Activated CD8-positive, alpha-beta memory T cell treated with anti-CD3 and anti-CD28 coated beads for 36 hours (primary cell): ENCODE results near the gene F13B. TPM values are rescaled to one million over a fixed set of nuclear protein-coding genes. Genes with fewer than 3 reads are reported as not detected.
"Not testable (repeated sequence)": the region's sequence is repeated elsewhere in the genome, so short reads cannot be mapped to it uniquely, and the experiment has no call there.

Experiments
- CTCF ChIA-PET: fragments of 350-600 bp; sonication (Branson Sonifier 250); formaldehyde crosslinking; loops from one replicate; lab custom pipeline; 2021; ENCODE audit warnings: antibody characterized with exemption; lab: Charles Lee
- POLR2A ChIA-PET: fragments of 350-600 bp; sonication (Branson Sonifier 250); formaldehyde crosslinking; loops from one replicate; lab custom pipeline; 2021; ENCODE audit warnings: antibody characterized with exemption; lab: Charles Lee
- total RNA-seq, 2 experiments: library from RNA; stranded (reverse); gene quantifications; one replicate each; pipeline ENCODE4 v1.2.3, GENCODE V29; 2021

F13B gene
- total RNA-seq, 2 experiments from 2014 or later = not detected

DNA sequence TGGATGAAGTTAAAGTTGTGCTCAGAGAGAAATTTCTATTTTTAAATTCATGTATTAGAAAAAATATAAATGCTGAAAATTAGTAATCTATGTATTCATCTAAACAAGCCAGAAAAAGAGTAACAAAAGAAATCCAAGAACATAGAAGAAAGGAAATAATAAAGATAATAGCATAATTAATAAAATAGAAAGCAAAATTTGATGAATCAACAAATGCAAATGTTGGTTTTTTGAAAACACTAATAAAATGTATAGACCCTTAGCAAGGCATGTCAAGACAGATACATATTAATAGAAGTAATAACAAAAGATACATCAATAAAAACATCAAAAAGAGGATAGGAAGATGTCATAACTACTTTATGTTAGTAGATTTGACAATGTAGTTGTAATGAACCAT, 18.0 kb downstream of the F13B start:
- POLR2A ChIA-PET = no interaction called here
- CTCF ChIA-PET = no interaction called here

DNA sequence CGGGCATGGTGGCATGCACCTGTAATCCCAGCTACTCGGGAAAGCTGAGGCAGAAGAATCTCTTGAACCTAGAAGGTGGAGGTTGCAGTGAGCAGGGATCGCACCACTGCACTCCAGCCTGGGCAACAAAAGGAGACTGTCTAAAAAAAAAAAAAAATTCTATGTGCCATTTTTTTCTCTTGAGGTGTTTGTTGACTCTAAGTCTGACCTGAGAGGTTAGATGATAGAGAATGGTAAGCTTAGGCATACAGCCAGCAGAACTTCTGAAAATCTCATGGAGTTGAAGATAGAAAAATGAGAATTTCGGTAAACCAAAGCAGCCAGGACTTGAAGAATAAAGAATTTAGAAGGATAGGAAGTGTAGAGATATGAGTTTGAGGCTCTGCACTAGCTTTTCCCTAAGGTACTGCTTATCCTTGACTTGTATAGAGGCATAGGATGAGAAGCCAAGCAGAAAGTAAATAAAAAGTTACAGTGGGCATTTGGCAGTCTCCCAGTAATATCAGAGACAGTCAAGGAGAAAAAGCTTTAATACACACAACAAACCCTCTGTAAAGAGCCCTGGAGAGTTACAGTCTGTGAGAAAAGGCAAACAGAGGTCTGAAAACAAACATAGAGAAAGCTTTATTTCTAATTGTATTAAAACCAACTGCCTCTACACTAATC, 24.3 kb downstream of the F13B start:
- CTCF ChIA-PET = no interaction called here
- POLR2A ChIA-PET = no interaction called here

DNA sequence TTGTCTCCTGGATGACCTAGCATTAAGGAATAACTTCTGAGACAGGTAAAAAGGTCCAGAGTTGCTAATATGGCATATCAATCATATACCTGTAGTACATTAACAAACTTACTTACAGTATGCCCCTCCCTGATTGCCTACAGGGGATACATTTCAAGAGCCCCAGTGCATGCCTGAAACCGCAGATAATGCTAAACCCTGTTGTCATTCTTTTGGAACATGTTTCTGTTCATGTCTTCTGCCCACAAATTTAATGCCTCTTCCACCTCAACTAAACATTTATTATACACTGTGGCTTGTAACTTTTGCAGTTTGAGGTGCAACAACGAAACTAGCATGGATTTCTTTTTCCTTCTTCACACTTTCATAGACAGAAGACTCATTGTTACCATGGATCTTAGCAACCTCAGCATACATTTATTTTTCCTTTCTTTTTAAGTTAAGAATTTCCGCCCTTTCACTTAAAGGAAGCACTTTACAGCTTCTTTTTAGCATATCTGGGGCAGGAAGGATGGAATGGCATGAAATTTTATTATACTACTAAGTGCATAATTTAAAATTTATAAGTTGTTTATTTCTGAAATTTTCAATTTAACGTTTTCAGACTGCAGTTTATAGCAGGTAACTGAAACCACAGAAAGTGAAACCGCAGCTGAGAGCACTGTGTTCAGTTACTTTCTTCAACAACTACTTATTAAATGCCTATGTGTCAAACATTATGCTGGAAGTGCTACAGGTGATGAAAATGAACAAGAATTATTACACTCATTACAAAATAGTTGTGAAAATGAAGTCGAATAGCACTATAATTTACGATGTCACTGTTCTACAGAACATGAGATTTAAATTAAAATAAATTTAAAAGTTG, 25.3 kb downstream of the F13B start:
- CTCF ChIA-PET = no interaction called here
- POLR2A ChIA-PET = no interaction called here

DNA sequence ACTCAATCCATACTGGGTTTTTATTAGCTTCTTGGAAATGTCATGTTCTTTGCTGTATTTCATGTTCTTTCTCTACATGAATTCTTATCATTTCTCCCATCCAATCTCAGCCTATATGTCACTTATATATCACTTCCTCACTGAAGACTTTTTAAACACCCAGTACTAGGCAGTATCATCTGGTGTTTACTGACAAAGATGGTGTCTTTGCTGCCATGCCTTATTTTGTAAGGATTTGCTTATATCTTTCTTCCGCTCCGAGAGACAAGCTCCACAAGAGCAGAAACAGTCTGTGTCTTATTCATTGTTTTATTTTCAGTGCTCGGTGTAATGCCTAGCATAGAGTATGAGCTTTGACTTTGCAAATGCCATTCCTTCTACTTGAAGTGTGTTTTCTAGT, 30.2 kb downstream of the F13B start:
- CTCF ChIA-PET = no interaction called here

DNA sequence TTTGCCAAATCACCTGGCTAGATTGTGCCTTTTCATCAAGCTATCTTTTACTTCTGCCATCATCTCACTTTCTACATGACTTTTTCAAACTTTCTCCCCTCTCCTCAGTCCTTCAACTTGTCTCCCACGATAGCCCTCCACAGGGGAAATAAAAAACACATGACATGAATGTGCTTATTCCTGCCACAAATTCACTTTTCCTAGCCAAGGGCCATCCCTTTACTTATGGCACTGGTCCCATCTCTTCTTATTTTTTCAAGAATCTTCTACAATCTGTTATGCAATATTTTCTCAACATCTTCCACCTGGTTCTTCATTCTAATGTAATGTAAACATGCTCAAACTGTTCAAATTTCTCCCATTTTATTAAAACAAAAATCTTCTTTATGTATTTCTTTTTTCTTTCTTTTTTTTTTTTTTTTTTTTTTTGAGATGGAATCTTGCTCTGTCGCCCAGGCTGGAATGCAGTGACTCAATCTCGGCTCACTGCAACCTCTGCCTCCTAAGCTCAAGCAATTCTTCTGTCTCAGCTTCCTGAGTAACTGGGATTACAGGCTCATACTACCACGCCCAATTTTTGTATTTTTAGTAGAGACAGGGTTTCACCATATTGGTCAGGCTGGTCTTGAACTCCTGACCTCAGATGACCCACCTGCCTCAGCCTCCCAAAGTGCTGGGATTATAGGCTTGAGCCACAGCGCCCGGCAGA, 32.3 kb downstream of the F13B start:
- POLR2A ChIA-PET, CTCF ChIA-PET: not testable (repeated sequence)

More for the DNA sequence above, 30.2 kb downstream of the F13B start:
- POLR2A ChIA-PET = no interaction called here

DNA sequence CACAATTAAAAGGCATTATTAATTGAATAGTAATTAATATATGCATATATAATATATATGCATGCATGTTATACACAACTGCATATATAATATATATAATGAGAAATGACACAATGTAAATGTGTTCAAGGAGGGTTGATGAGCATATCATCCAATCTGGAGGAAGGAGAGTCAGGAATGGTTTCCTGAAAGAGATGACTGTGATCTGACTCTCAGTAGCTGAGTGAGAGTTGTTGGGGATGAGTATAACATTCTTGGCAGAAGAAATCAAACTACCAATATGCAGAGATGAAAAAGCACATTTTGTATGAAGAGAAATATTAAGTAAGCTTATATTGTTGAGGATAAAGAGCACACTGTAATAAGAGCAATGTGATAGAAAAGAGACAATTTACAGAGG, 37.3 kb downstream of the F13B start:
- POLR2A ChIA-PET = no interaction called here
- CTCF ChIA-PET = no interaction called here

DNA sequence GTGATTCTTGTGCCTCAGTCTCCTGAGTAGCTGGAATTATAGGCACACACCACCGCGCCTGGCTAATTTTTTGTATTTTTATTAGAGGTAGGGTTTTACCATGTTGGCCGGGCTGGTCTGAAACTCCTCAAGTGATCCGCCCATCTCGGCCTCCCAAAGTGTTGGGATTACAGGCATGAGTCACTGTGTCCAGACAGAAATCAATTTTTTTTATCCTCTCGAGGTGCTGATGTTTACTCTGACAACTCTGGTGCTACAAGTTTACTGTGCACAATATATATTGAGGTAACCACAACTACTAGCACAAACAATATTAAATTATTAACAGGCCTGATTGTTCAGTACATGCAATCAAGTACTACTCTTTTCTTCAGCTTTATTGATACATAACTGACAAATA, 39.7 kb downstream of the F13B start:
- POLR2A ChIA-PET = no interaction called here
- CTCF ChIA-PET = no interaction called here

DNA sequence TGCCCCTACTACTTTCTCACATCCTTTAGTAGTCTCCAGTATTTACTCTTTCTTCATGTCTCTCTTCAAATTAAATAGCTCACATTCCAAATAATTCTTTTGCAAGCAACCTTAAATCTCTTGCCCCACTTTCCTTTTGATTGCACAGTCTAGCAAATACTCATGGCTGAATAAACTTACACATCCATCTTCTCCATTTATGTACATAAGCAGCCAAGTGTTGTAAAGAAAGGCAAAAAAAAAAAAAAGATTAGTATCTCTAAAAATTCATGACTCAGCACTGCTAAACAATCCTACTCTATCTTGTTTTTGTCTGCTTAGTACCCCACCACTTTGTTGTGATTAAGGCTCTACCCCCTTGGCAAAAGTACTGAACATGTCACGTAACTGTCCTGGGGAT, 42.6 kb downstream of the F13B start:
- ChIA-PET CTCF (no interaction called here), POLR2A (no interaction called here)

DNA sequence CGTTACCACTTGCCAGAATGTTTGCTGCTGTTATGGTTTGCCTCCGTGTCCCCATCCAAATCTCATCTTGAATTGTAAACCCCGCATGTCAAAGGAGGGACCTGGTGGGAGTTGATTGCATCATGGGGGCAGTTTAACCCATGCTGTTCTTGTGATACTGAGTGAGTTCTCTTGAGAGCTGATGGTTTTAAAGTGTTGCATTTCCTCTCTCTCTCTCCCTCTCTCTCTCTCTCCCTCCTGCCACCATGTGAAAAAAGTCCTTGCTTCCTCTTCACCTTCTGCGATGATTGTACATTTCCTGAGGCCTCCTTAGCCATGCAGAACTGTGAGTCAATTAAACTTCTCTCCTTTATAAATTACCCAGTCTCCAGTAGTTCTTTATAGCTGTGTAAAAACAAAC, 45.3 kb downstream of the F13B start:
- POLR2A ChIA-PET = no interaction called here
- CTCF ChIA-PET = no interaction called here

DNA sequence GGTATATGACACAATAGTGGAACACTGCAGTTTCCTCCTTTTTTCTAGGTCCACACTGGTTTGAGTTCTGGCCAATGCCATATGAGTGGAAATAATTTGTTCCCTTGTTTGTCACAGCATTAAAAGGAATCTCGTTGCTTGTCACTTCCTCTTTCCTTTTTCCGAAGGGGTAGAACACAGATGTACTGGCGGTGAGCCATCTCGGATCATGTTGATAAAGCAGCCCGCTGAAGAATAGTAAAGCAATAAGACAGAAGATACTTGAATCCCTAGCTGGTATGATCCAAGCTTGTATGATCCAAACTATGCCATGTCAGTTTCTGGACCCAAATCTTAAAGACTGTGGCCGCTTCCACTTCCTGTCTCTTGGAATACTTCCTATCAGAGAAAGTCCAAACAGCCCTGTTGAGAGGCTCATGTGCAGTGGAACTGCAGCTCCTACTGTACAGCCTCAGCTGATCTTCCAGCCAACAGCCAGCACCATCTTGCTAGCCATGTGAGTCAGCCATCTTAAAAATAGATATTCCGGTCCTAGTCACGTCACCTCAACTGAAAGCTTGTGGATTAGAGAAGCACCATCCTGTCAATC, 49.4 kb downstream of the F13B start:
- POLR2A ChIA-PET = no interaction called here
- CTCF ChIA-PET = no interaction called here

DNA sequence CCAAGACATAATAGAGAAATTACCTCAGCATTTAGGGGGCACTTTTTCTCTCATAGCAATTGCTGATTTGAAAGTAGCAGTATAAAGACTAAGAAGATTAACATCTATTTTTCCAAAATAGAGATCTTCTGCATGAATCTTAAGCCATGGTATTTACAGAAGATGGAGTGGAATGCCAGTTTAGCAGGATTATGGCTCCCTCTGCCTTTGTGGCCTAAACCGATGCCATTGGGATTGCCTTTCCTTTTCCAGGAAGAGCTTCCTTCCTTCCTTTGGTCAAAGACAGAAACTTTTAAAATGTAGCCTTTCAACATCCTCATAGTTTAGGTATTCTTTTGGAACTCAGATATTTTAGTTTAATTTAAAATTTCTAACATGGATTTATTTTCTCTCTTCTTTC, 50.3 kb downstream of the F13B start:
- ChIA-PET POLR2A (no interaction called here), CTCF (no interaction called here)

DNA sequence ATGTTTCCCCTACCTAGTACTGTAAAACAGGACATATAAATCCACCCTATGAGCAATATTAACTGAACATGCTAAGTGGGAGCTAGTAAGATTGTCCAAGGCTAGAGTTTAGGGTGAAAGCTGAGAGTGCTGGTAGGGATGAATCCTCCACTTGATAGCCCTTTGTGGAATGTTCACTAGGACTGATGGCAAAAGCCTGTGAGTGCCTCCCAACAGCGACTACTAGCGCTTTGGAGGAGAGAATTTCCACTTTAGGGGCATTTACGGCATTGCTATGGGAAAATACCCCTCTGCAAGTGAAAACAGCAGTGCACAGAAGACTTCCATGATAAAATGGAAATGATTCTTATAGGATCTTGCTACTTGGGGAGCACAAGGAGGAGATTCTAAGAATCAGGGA, 53.8 kb downstream of the F13B start:
- CTCF ChIA-PET = no interaction called here
- POLR2A ChIA-PET = no interaction called here

DNA sequence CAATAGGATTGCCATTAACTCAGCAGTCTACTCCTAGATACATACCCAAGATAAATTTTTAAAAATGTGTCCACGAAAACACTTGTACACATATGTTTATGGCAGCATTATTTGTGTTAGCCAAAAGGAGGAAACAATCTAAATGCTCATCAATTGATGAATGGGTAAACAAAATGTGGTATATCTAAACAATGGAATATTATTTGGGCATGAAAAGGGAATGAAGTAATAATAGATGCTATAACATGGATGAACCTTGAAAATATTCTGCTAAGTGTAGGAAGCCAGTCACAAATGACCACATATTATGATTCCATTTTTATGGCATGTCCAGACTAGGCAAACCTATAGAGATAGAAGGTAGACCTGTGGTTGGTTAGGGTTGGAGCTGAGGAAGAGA, 55.4 kb downstream of the F13B start:
- CTCF ChIA-PET = no interaction called here
- POLR2A ChIA-PET = no interaction called here

DNA sequence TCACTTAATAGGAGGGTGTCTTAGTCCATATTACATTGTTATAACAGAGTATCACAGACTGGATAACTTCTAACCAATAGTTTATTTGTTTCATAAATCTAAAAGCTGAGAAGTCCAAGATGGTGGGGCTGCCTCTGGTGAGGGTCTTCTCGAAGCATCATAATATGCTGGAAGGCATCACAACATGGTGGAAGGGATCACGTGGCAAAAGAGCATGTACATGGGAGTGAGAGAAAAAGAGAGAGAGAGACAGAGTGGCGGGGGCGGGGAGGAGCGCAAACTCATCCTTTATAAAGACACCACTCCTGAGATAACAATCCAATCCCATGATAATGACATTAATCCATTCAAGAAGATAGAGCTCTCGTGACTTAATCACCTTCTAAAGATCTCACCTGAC, 58.2 kb downstream of the F13B start:
- POLR2A ChIA-PET = no interaction called here

DNA sequence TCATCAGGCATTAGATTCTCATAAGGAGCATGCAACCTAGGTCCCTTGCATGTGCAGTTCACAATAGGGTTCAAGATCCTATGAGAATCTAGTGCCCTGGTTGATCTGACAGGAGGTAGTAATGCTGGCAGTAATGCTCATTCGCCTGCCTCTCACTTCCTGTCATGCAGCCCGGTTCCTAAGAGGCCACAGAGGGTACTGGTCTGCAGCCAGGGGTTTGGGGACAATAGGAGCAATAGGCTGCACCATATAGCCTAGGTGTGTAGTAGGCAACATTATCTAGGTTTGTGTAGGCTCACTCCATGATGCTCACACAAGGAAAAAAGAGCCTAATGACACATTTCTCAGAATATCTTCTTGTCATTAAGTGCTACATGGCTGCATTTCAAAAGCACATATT, 63.9 kb downstream of the F13B start:
- ChIA-PET CTCF (no interaction called here), POLR2A (no interaction called here)

More for the DNA sequence above, 58.2 kb downstream of the F13B start:
- CTCF ChIA-PET = no interaction called here

DNA sequence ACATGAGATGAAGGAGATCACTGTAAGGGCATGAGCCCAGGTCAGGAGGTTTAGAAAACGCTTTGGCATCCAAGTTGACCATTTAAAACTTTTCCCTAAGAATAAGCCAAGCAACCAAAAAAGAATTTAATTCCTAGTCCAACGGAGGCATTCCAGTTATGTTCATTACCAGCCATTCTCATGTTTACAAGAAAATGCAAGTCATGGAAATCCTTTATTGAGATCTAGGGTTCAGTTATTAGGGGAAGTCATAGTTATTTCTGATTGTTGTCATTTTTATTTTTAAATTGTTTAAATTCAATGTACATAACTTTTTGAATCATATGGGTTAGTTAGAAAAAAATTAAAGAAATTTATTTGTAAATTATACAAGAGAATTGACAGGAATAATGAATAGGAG, 65.2 kb downstream of the F13B start:
- POLR2A ChIA-PET = no interaction called here
- CTCF ChIA-PET = no interaction called here

DNA sequence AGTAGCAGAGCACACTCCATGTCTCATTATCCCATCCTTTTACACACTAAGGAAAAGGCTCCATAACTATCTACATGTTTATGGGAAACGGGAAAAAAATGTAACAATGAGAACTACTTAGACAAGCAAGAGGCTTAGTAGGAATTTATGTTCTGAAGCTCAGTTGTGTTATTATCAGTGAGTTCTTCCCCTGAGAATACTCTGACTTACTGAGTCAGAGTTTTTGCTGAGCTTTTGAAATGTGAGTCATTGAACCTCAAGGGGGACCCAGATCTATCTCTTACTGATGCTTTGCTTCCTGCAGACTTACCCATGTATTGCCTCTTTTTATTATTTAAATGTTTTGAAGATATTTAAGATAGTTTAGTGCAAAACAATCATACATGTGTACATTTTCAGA, 69.6 kb downstream of the F13B start:
- ChIA-PET POLR2A (no interaction called here), CTCF (no interaction called here)

DNA sequence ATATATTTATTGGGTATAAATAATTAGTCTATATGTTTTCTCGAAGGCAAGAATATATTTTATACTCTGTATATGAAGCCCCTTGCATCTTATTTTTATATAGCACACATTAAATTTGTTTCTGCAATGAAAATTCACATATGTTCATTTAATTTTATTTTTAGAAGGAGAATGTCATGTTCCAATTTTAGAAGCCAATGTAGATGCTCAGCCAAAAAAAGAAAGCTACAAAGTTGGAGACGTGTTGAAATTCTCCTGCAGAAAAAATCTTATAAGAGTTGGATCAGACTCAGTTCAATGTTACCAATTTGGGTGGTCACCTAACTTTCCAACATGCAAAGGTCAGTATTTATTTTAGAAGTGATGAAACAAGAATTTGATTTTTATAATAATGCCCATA, 73.1 kb downstream of the F13B start:
- CTCF ChIA-PET = no interaction called here
- POLR2A ChIA-PET = no interaction called here

DNA sequence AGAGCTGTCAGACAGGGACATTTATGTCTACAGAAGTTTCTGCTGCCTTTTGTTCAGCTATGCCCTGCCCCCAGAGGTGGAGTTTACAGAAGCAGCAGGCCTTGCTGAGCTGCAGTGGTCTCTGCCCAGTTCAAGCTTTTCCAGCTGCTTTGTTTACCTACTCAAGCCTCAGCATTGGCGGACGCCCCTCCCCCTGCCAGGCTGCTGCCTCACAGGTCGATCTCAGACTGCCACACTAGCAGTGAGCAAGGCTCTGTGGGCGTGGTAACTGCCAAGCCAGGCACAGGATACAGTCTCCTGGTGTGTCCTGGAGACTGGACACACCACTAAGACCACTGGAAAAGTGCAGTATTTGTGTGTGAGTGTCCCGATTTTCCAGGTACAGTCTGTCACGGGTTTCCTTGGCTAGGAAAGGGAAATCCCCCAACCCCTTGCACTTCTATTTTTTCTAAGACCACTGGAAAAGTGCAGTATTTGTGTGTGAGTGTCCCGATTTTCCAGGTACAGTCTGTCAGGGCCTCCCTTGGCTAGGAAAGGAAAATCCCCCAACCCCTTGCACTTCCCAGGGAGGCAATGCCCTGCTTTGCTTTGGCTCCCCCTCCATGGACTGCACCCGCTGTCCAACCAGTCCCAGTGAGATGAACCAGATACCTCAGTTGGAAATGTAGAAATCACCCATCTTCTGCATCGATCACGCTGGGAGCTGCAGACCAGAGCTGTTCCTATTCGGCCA, 75.0 kb downstream of the F13B start:
- CTCF ChIA-PET = not testable (repeated sequence)

More for the DNA sequence above, 75.0 kb downstream of the F13B start:
- POLR2A ChIA-PET = not testable (repeated sequence)
